ENCODE measurements around the gene SIGLEC7. TPM values are rescaled to one million over a fixed set of nuclear protein-coding genes. Genes with fewer than 3 reads are reported as not detected.

SIGLEC7 gene
- total RNA-seq, 1 experiment from 2014 or later = not detected

DNA sequence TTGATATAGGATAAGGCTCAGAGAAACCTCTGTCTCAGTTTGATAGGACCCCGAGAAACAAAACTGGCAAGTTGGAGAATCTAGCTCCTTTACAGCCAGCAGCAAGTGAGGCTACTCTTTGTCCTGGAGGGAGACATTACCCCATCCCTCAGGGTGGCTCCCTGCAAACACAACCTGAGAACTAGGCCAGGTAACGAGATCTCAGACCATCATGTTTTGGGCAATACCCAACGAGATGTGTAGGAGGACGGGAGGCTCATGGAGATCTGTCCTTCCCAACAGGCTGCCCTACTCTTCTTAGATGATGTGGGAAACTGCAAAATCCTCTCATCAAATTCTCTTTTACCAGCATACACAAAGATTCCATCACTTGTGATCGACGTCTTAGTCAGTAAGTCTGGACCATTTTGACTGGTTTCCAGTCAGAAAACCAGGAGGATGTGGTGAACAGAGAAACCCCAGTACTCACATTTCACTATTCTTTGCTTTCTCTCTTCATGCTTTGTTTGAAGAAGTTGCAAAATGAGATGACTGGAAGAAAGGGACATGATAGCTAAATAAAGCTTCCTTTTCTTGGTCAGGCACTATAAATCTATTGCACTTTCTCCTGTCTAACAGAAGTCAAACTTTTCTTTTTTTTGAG lies 27.9 kb upstream of the SIGLEC7 start:
- H3K4me3 ChIP-seq (ENCODE audit: low read depth, low read length) = no peak overlapping the region
- H3K9me3 ChIP-seq = no peaks in the 10 kb centered on the region
- Mint-ChIP-seq H3K27me3 (ENCODE audit: insufficient read depth, unreplicated experiment) (peaks cover 3% of the 10 kb centered on the region), H3K4me3 (ENCODE audit: unreplicated experiment) (no peak overlapping the region), H3K27ac (ENCODE audit: unreplicated experiment) (no peak overlapping the region), H3K36me3 (ENCODE audit: insufficient read depth, unreplicated experiment) (no peaks in the 10 kb centered on the region), H3K4me1 (ENCODE audit: low read depth, unreplicated experiment) (no peaks in the 10 kb centered on the region), H3K9me3 (ENCODE audit: unreplicated experiment) (no peaks in the 10 kb centered on the region)
- TF ChIP-seq, protein P1, sequence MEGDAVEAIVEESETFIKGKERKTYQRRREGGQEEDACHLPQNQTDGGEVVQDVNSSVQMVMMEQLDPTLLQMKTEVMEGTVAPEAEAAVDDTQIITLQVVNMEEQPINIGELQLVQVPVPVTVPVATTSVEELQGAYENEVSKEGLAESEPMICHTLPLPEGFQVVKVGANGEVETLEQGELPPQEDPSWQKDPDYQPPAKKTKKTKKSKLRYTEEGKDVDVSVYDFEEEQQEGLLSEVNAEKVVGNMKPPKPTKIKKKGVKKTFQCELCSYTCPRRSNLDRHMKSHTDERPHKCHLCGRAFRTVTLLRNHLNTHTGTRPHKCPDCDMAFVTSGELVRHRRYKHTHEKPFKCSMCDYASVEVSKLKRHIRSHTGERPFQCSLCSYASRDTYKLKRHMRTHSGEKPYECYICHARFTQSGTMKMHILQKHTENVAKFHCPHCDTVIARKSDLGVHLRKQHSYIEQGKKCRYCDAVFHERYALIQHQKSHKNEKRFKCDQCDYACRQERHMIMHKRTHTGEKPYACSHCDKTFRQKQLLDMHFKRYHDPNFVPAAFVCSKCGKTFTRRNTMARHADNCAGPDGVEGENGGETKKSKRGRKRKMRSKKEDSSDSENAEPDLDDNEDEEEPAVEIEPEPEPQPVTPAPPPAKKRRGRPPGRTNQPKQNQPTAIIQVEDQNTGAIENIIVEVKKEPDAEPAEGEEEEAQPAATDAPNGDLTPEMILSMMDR (IDR thresholded peaks at IDR 0.05; ENCODE audit: insufficient read depth in 1 of 2, low read depth in 1 of 2, low read length in 1 of 2, severe bottlenecking in 1 of 2, unreplicated experiment in 1 of 2) = no peak
- no peaks in the 10 kb centered on the region for H3K36me3 ChIP-seq (ENCODE audit: control insufficient read depth, insufficient read depth, low read length)
- intact Hi-C loops (cut with micrococcal nuclease; ENCODE audit: unreplicated experiment) = no loop called here
- POLR2A ChIA-PET = no interaction called here
- CTCF ChIA-PET = no interaction called here
- no peak for DNase-seq
- H3K27me3 ChIP-seq (replicated peaks; ENCODE audit: control insufficient read depth, insufficient read depth, low read length) = no peaks in the 10 kb centered on the region
- H3K4me1 ChIP-seq = no peaks in the 10 kb centered on the region
- BruUV-seq (replicated peaks) = no TSS peak

DNA sequence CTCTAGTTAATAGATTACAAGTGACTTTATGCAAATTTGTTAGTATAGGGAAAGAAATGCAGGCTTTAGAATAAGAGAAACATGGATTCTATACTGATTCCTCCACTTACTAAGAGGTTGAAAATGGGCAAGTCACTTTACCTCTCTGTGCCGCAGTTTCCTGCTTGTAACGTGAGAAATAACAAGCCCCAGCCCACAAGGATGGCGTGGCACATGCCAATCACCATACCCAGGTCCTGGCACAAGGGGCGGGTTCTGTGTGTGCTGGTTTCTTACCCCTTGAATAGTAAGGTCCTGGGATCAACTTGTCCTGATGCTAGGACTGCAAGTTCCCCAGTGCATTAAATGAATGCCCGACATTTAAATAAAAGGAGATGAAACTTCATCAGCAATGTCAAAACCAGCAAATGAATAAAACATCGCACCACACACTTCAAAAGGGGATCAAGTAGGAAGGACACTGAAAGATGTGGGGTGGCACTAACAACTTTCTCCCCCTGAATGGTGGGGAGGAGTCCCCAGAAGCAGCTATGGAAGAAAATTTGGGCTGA lies 25.3 kb upstream of the SIGLEC7 start:
- DNase-seq = no peak
- no TSS peak for BruUV-seq (replicated peaks)
- no peaks in the 10 kb centered on the region for H3K9me3 ChIP-seq
- Mint-ChIP-seq H3K27ac (ENCODE audit: unreplicated experiment) (no peak overlapping the region), H3K36me3 (ENCODE audit: insufficient read depth, unreplicated experiment) (no peaks in the 10 kb centered on the region), H3K27me3 (ENCODE audit: insufficient read depth, unreplicated experiment) (peaks cover 6% of the 10 kb centered on the region), H3K4me1 (ENCODE audit: low read depth, unreplicated experiment) (no peaks in the 10 kb centered on the region), H3K9me3 (ENCODE audit: unreplicated experiment) (no peaks in the 10 kb centered on the region), H3K4me3 (ENCODE audit: unreplicated experiment) (no peak overlapping the region)
- H3K27me3 ChIP-seq (replicated peaks; ENCODE audit: control insufficient read depth, insufficient read depth, low read length) = no peaks in the 10 kb centered on the region
- no peaks in the 10 kb centered on the region for H3K4me1 ChIP-seq
- TF ChIP-seq, protein P1 (IDR thresholded peaks at IDR 0.05; ENCODE audit: insufficient read depth in 1 of 2, low read depth in 1 of 2, low read length in 1 of 2, severe bottlenecking in 1 of 2, unreplicated experiment in 1 of 2) = no peak
- no peaks in the 10 kb centered on the region for H3K36me3 ChIP-seq (ENCODE audit: control insufficient read depth, insufficient read depth, low read length)
- intact Hi-C loops (cut with micrococcal nuclease; ENCODE audit: unreplicated experiment) = no loop called here
- POLR2A ChIA-PET = no interaction called here
- CTCF ChIA-PET = no interaction called here
- H3K4me3 ChIP-seq (ENCODE audit: low read depth, low read length) = no peak overlapping the region

DNA sequence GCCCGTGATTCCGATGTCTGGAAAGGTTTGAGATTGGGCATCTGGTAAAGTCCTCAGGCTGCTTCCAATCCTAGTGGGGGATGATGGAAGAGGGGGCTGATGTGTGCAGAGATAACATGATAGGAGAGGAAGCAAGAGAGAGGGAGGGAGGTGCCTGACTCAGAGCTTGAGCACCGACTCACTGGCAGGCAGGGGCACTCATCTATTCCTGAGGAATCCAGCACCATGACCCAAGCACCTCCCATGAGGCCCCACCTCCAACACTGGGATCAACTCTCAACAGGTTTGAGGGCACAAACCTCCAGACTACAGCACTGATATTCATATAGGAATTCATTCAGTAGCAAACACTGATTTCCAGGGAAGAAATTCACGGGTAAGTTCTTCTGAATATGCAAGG lies 23.0 kb upstream of the SIGLEC7 start:
- intact Hi-C loops (cut with micrococcal nuclease; ENCODE audit: unreplicated experiment) = no loop called here
- ChIA-PET CTCF (no interaction called here), POLR2A (no interaction called here)
- BruUV-seq (replicated peaks) = no TSS peak
- no peak overlapping the region for H3K4me3 Mint-ChIP-seq (ENCODE audit: unreplicated experiment)
- Histone ChIP-seq H3K9me3 (no peaks in the 10 kb centered on the region), H3K36me3 (ENCODE audit: control insufficient read depth, insufficient read depth, low read length) (no peaks in the 10 kb centered on the region), H3K27me3 (replicated peaks; ENCODE audit: control insufficient read depth, insufficient read depth, low read length) (no peaks in the 10 kb centered on the region), H3K4me1 (no peaks in the 10 kb centered on the region), H3K4me3 (ENCODE audit: low read depth, low read length) (no peak overlapping the region)
- no peaks in the 10 kb centered on the region for H3K9me3 Mint-ChIP-seq (ENCODE audit: unreplicated experiment)
- H3K36me3 Mint-ChIP-seq (ENCODE audit: insufficient read depth, unreplicated experiment) = no peaks in the 10 kb centered on the region
- H3K27me3 Mint-ChIP-seq (ENCODE audit: insufficient read depth, unreplicated experiment) = peaks cover 10% of the 10 kb centered on the region
- DNase-seq = no peak
- TF ChIP-seq, protein P1 (IDR thresholded peaks at IDR 0.05; ENCODE audit: insufficient read depth in 1 of 2, low read depth in 1 of 2, low read length in 1 of 2, severe bottlenecking in 1 of 2, unreplicated experiment in 1 of 2) = no peak
- H3K27ac Mint-ChIP-seq (ENCODE audit: unreplicated experiment) = no peak overlapping the region
- H3K4me1 Mint-ChIP-seq (ENCODE audit: low read depth, unreplicated experiment) = no peaks in the 10 kb centered on the region
